Activated CD4-positive, alpha-beta T cell treated with anti-CD3 and anti-CD28 coated beads, Interleukin-2, amount 10 ng/mL, durations not matched to agents 24 days and 14 days (primary cell): Measurements from ENCODE around the gene TLCD4. TPM values are rescaled to one million over a fixed set of nuclear protein-coding genes. Genes with fewer than 3 reads are reported as not detected.
"Not testable (repeated sequence)": the region's sequence is repeated elsewhere in the genome, so short reads cannot be mapped to it uniquely, and the experiment has no call there.

Experiments
- DNase-seq: peaks from one replicate; pipeline ENCODE4 v3.0.0; 2022
- H3K27ac Mint-ChIP-seq: one replicate; pipeline ENCODE4 v1.8.0; 2022; ENCODE audit warnings: mild to moderate bottlenecking, mixed read lengths
- H3K27me3 Mint-ChIP-seq: one replicate; pipeline ENCODE4 v1.8.0; 2022; ENCODE audit warnings: mixed read lengths
- H3K36me3 Mint-ChIP-seq: one replicate; pipeline ENCODE4 v1.8.0; 2022; ENCODE audit warnings: low read depth, mild to moderate bottlenecking, mixed read lengths
- H3K4me1 Mint-ChIP-seq: one replicate; pipeline ENCODE4 v1.8.0; 2021; ENCODE audit warnings: mixed read lengths
- H3K4me3 Mint-ChIP-seq: one replicate; pipeline ENCODE4 v1.8.0; 2022; ENCODE audit warnings: mild to moderate bottlenecking, moderate library complexity, mixed read lengths
- H3K9me3 Mint-ChIP-seq: one replicate; pipeline ENCODE4 v1.8.0; 2021; ENCODE audit warnings: mixed read lengths
- intact Hi-C: fragments of 100-400 bp; cut with micrococcal nuclease; formaldehyde crosslinking; loops from one replicate; pipeline ENCODE4 v1.15.1; 2023
- total RNA-seq: library from RNA; stranded (reverse); gene quantifications from 2 replicates; pipeline ENCODE4 v1.2.3, GENCODE V29; 2022

The TLCD4 gene
- total RNA-seq, 1 donor from 2014 or later, result not detected

DNA sequence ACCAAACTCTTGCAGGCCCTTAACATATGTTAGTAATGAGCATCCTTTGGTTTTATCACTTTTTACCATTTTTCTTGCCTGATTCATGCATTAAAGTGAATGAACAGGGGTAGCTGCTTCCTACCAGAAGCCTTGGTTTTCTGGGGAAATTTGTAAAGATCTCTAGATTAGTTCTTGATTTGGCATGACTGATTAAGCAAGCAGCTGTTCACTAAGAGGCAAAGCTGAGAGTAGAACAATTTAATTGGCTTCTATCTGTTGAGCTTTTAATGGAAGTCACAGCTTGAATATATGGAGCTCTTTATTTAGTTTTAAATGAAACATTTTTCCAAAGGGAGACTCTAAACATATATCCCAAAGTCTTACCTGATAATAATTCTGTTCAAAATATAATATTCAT lies 23.6 kb downstream of the TLCD4 start:
- intact Hi-C loops, result no loop called here
- DNase-seq, result no peak
- H3K4me1 Mint-ChIP-seq, result no peaks in the 10 kb centered on the region
- peaks cover 2% of the 10 kb centered on the region for H3K27me3 Mint-ChIP-seq
- no peak overlapping the region for H3K27ac Mint-ChIP-seq
- no peak overlapping the region for H3K4me3 Mint-ChIP-seq
- no peaks in the 10 kb centered on the region for H3K36me3 Mint-ChIP-seq
- no peaks in the 10 kb centered on the region for H3K9me3 Mint-ChIP-seq

GRCh38 chr1:95145493-95145892 lies 28.3 kb downstream of the TLCD4 start:
- intact Hi-C loops, result no loop called here
- Mint-ChIP-seq H3K27ac (no peak overlapping the region), H3K4me3 (no peak overlapping the region), H3K36me3 (no peaks in the 10 kb centered on the region), H3K4me1 (no peaks in the 10 kb centered on the region), H3K27me3 (peaks cover 2% of the 10 kb centered on the region), H3K9me3 (no peaks in the 10 kb centered on the region)
- no peak for DNase-seq

DNA sequence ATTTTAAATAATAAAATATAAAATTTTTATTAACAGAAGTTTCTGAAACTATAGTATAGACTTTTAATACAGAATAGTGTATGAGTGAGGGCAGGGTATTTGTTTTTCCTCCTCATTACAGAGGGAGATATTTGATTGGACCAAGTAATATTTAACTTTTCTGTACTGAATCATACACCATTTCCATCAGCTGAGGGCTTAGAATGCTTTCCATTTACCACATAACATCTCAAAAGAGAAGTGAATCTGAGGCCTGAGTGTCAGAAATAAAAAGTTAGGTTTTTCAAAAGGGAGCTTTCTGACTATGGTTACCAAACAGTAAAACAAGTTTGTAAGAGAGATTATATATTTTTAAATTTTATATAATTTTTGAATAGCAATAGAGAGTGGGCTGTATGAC lies 29.5 kb downstream of the TLCD4 start:
- no peaks in the 10 kb centered on the region for H3K36me3 Mint-ChIP-seq
- no peak overlapping the region for H3K4me3 Mint-ChIP-seq
- DNase-seq, result no peak
- no peak overlapping the region for H3K27ac Mint-ChIP-seq
- no peaks in the 10 kb centered on the region for H3K9me3 Mint-ChIP-seq
- H3K4me1 Mint-ChIP-seq, result no peaks in the 10 kb centered on the region
- peaks cover 4% of the 10 kb centered on the region for H3K27me3 Mint-ChIP-seq
- intact Hi-C loops, result no loop called here

- DNase-seq, result no peak
- Mint-ChIP-seq H3K9me3 (no peaks in the 10 kb centered on the region), H3K27ac (no peak overlapping the region), H3K36me3 (no peaks in the 10 kb centered on the region), H3K4me1 (no peaks in the 10 kb centered on the region), H3K4me3 (no peak overlapping the region), H3K27me3 (peaks cover 15% of the 10 kb centered on the region)
- intact Hi-C loops, result no loop called here
These were observed 36.9 kb downstream of the TLCD4 start for GRCh38 chr1:95154096-95154495.

- H3K27me3 Mint-ChIP-seq, intact Hi-C loops, DNase-seq, H3K36me3 Mint-ChIP-seq, H3K27ac Mint-ChIP-seq, H3K4me1 Mint-ChIP-seq, H3K4me3 Mint-ChIP-seq, H3K9me3 Mint-ChIP-seq: not testable (repeated sequence)
These were observed 48.4 kb downstream of the TLCD4 start for GRCh38 chr1:95165569-95165968.

Other genes starting within 250 kb of the TLCD4 start
- gene CNN3, start 190.2 kb upstream of the TLCD4 start, total RNA-seq, result 2.5 and 2.7 TPM in 2 replicates
- 1.7 and 2.1 TPM in 2 replicates for gene ALG14, start 44.4 kb upstream of the TLCD4 start, total RNA-seq
- 11.6 and 12.0 TPM in 2 replicates for gene RWDD3, start 116.9 kb downstream of the TLCD4 start, total RNA-seq